KG1 (cell line): ENCODE results near the gene TAAR1.
"Not testable (repeated sequence)": the region's sequence is repeated elsewhere in the genome, so short reads cannot be mapped to it uniquely, and the experiment has no call there.

Experiments
- DNase-seq: peaks from one replicate; lab custom pipeline; 2025; lab: John Stamatoyannopoulos, UW

Gene TAAR1

DNA sequence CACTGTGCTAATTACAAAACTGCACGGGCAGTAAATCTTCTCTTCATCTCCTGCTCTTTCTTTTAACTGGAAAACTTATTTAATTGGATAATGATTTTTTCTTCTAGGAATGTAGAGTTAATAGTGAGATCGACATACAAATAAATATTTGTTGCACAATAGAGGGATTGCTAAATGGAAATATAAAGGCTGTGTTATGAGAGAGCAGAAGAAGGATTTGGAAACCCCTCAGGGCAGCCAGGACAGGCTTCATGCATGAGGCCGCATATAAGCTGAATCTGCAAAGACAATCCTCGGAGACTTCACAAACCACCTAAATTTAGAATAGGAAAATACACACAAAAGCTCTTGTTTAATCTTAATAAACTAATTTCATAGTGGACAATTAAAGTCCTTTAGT is 2.9 kb upstream of the TAAR1 start:
- DNase-seq = no peak

DNA sequence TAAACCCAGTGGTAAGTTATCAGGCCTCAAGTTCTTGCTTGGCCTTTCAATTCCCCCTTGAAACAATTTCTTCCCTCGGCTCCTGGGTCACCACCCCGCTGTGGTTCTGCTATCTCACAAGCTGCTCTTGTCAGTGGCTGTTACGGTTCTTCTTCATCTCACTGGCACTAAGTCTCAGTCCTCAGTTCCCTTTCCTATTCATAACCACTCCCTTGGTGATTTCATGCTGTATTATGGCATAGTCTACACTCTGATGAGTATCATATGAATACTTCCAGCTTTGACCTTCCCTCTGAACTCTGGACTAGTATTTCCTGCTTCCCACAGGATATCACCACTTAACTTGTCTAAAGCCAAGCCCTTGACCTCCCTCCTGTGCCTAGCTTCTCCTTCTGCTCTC is 7.9 kb downstream of the TAAR1 start:
- no peak for DNase-seq

DNA sequence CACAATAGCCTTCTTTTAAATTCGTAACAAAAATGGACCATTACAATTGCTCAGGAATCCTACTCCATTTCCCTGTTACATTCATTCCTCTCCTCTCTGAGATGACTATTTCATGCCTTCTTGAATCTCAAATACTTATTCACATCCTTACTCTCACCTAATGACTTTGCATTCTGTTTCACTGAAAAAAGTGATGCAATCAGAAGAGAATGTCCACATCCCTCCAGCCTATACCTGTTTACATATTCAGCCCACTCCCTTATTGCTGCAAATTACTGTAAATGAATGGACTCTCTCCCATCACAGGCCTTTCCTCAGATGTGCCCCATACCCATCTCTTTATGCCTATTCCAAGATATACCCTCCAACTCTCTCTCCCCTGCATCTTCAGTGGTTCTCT is 8.6 kb downstream of the TAAR1 start:
- no peak for DNase-seq

DNA sequence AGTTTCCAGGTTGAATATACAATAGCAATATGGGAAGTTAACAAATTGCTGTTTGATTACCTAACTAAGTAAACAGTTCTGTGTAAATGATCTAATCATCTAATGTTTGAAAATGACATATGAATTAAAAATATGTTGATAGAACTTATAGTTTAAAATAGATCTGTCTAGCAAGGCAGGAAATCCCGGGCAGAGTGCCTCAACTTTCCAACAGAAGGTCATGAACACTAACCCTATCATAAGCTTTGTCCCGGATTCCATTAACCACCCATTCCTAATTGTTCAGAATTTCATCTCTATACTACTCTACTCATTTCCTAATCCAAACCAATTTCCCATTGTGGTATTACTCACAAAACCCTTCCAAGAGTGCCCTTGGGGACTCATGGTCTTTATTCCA is 10.2 kb downstream of the TAAR1 start:
- DNase-seq = no peak

DNA sequence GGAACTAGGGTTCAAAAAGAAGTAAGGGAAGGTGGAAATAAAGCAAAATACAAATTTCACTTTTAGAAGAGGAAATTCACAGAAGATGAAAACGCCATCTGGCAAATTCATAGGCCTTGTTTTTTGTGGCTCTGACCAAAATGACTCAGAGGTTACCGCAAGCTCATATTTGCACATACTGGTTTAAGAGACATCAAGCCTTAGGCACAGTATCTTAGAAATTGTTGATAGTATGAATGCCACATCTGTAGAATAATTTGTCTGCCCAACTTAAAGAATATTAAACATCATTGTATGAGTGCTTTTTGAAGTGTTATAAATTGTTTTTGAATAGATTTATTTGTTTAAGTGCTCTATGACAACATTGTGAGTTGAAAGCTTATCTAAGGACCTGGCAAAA is 10.6 kb downstream of the TAAR1 start:
- no peak for DNase-seq

DNA sequence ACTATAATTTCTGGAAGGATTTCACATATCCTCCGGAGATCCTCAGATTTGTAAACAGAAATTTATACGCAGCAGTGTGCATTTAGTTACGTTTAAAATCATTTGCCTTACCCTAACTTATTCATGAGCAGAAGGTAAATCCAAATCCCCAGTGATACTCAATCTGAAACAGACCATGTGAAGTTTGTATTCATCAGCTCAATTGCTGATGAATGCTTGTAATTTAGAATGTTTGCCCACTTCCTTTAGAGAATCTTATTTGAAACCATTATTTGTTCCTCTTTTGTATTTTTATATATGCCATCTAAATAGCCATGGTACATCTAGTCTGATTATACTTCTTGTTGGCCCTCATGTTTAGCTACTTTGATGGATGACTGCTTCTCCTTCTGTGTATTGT is 15.4 kb downstream of the TAAR1 start:
- no peak for DNase-seq

DNA sequence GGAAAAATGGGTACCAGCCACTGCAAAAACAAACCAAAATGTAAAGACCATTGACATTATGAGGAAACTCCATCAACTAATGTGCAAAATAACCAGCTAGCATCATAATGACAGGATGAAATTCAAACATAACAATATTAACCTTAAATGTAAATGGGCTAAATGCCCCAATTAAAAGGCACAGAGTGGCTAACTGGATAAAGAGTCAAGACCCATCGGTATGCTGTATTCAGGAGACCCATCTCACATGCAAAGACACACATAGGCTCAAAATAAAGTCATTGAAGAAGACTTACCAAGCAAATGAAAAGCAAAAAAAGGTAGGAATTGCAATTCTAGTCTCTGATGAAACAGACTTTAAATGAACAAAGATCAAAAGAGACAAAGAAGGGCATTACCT is 21.8 kb downstream of the TAAR1 start:
- not testable (repeated sequence) for DNase-seq

DNA sequence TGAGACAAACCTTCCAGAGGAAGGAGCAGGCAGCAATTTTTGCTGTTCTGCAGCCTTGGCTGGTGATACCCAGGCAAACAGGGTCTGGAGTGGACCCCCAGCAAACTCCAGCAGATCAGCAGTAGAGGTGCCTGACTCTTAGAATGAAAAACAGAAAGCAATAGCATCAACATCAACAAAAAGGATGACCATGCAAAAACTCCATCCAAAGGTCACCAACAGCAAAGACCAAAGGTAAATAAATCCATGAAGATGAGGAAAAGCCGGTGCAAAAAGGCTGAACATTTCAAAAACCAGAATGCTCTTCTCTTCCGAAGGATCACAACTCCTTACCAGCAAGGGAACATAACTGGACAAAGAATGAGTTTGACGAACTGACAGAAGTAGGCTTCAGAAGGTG is 23.1 kb downstream of the TAAR1 start:
- DNase-seq = not testable (repeated sequence)

DNA sequence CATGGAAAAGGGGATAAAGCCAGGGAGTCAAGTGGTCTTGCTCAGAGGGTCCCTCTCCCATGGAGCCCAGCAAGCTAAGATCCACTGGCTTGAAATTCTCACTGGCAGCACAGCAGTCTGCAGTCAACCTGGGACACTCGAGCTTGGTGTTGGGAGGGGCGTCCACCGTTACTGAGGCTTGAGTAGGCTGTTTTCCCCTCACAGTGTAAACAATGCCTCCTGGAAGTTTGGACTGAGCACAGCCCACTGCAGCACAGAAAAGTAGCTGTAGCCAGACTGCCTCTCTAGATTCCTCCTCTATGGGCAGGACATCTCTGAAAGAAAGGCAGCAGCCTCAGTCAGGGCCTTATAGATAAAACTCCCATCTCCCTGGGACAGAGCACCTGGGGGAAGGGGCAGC is 23.7 kb downstream of the TAAR1 start:
- not testable (repeated sequence) for DNase-seq

DNA sequence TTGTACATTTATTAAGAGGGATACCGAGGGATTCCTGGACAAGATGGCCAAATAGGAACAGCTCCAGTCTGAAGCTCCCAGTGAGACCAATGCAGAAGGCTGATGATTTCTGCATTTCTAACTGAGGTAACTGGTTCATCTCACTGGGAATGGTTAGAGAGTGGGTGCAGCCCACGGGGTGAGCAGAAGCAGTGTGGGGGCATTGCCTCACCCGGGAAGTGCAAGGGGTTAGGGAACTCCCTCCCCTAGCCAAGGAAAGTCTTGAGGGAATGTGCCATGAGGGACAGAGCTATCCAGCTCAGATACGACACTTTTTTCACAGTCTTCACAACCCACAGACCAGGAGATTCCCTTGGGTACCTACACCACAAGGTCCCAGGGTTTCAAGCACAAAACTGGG is 24.2 kb downstream of the TAAR1 start:
- no peak for DNase-seq

DNA sequence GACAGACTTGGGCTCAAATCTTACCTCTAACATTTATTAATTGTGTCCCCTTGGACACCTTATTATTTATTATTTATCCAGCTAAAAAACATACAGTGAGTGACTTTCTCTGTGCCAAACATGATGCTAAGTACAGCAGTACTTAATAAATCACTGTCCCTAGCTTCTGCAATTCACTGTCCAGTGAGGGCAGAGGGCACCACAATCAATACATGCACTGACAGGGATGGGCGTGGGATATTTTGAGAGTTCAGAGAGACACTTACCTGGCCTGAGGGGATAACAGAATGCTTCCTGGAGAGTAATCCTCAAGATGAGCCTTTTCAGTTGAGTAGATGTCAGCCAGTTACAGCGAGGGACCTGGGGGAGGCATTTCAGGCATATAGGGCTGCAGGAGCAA is 25.6 kb downstream of the TAAR1 start:
- no peak for DNase-seq

DNA sequence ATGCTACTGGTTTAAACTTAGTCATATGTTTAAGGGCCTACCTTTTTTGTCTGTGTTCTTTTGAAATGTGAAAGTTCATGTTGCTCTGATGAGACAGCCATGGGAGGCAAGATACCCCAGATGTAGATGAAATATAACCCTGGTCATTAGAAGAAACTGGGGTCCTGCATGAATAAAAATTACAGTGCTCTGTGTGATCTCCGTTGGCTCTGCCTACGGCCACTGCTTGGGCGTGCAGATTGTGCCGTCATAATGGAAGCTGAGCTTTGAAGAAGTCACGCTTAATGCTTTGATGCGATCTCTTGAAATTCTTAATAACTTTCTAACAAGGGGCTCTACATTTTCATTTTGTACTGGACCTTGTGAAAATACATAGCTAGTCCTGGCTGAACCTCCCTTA is 34.8 kb downstream of the TAAR1 start, which contains the start of gene TAAR2:
Gene TAAR2, minus strand, starts transcription at position 101 of the 400 bp plus-strand sequence. Its CDS starts 0 bp downstream, at position 101.
- DNase-seq = no peak

DNA sequence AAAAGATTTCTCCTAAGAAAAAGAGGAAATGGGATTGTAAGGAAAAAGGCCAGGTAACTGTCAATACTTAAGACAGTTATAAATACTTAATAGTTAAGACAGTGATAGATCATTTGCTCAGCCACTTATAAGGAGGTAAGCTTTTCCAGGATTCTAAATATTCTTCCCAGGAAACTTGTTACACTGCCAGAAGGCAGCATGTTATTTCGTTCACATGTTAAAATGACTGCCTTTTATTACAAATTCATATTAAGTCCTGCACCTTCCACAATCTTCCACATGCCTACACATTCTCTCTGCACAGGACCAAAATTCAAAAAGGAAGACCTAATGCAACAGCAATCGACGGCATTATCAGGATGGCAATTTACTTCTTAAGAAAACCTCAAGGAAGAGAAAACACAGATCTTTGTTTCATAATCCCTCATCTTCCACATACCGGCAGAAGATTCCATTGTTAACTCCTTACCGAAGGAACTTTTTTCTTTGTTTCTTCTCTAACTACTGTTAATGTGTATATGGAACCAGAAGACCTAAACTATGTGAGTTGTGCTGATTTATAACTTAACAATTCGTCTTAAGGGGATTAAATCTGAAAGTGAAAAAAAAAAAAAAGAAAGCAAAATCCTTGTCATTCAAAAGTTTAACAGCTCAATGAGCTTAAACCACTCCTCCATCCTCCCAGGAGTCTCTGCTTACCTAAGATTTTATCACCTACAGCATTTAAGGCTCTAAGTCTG is 35.7 kb downstream of the TAAR1 start:
- DNase-seq = no peak

DNA sequence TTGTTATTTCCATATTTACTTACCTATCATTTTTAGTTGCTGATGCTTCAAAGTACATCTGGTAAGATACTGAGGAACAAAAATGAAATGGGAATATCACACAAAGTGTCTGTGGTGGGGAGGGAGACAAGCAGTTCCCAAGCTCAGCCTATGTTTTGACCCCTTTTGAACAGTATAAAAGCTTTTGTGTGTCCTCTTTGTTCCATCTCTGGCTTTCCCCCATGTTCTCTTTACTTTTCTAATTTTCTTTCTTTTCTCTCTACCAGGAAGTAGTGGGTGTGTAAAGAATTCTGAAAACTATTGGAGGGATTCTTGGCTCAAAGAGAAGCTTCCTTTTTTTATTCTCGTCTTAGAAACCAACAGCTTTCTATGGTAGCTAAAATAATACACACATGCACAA is 42.3 kb downstream of the TAAR1 start:
- DNase-seq = no peak

DNA sequence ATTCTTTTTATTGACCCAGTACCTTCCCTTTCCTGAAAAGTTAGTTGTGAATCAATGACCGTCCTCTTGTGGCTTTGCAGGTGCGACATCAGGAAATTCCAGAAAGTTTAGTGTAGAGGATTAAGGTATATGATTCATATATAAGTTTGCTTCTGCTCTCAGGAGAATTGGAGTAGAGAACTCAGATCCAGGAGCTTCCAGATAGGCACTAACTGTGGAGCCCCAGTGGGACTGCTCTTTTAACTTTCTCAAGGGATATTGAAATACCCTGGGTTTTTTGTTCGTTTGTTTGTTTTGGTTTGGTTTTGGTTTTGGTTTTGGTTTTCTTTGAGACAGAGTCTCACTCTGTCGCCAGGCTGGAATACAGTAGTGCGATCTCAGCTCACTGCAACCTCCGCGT is 44.4 kb downstream of the TAAR1 start:
- DNase-seq = no peak

DNA sequence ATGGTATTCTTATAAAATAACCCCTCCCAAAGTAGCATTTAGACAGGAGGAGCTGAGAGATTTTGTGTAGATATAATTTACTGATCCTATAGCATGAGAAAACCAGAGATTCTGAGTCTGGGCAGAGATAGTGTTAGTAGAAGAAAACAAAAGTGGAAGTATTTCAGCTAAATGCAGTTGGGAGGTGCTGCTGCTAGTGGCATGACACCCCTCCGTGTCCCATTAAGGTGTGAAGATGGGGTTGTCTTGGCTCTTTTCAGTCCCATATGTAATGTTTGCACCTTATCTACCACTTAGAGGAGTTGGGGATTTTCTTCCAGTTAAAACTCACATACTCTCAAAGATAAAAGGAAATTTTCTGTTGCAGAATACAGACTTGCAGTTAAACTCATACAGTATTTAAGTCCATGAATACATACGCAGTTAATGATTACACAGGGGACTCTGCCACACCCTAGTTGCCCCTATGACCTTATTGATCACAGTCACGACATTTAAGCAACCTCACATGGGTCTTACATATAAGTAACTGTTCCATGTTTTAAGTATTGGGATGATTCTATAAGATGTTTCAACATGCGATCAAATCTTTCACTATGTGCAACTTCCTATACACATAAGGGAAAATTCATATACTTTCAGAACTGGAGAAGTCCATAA is 46.4 kb downstream of the TAAR1 start:
- no peak for DNase-seq

DNA sequence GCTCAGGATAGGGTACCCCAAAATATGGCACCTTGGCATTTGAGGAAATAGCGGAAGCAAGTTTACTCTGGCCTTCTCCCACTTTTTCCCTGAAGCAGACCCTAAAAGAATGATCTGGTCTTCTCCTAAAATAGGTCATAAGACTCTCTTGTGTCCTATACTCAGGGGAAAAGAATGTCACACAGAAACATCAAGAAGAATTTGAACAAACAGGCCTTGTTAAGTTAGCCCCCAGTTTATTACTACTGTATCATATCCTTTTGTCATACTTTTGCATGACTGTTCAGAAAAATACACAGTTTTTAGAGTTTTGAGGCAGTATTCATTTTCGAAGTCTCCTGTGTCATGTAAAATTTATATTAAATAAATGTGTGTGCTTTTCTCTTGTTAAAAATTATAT is 47.4 kb downstream of the TAAR1 start:
- no peak for DNase-seq

DNA sequence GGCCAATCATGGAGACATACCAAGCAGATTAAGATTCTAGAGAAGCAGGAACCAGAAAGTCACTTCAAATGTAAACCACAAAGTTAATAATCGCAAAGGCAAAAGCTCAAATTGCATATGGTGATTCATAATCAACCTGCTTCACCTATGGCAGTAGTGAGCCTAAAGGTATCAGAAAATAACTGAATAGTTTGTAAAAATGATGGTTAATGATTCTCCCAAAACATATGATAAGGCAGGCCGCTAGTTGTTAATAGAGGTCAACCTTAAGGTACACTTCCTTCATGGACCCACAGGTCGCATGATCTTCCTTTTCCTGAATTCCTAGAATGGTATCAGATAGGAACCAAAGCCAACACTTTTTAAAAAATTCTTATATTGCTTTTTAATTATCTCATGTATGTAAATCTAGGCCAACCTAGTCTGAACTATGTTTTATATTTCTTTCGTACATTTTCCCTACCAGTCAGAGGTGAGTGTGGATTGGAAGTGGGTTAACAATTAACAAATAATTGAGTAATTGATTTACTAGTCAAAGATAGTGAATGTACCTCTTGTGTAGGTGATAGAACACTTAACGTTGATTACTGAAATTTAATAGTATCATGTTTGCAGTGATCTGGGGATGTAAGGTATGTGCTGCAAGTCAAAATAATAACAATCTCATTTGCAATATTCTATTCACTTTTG is 51.3 kb downstream of the TAAR1 start:
- DNase-seq = no peak

DNA sequence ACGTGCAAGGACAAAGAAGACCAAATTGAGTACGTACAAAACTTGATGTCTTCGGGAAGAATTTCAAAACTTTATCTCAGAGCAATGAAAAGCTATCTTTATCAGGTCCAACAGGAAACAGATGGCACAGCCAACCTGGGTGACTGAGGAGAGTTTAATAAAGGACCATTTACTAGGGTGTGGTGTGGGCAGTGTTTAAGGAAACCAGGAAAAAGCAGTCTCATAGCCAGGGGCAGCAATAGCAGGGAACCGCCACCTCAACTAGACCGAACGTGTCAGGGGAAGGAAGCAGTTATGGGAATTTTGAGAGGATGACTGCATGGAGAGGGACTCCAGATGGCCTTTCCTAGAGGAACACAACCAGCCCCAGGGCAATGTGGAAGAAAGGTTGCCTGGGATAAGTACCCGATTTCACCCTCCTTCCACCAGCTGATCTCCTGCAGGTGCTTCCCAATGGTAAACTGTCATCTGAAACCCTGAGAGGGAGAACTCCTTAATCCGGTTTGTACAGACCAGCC is 54.3 kb downstream of the TAAR1 start:
- DNase-seq = no peak

DNA sequence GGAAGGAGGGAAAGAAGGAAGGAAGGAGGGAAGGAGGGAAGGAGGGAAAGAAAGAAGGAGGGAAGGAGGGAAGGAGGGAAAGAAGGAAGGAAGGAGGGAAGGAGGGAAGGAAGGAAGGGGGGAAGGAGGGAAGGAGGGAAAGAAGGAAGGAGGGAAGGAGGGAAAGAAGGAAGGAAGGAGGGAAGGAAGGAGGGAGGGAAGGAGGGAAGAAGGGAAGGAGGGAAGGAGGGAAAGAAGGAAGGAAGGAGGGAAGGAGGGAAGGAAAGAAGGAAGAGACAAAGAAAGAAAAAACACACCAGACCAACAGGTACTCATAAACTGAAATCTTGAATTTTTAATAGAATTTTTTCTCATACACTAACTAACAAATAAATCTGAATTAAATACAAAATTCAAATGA is 58.1 kb downstream of the TAAR1 start:
- not testable (repeated sequence) for DNase-seq

DNA sequence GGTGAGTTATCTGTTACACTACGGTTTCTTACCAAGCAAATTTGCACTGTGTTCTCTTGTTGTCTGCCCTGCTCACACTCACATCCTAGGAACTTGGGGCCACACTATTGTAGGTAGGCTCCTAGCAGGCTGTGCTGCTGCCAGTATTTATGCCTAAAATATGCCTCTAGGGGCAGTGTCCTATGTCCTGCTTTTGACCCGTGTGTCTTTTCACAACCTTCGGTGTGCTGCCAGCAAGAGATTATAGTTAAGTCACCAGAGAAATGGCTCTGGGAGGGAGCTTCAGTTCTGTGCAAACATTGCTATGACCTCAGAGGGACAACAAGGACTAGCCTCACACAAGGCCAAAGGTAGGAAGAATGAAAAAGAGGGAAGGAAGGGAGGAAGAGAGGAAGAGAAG is 60.5 kb downstream of the TAAR1 start:
- DNase-seq = no peak

DNA sequence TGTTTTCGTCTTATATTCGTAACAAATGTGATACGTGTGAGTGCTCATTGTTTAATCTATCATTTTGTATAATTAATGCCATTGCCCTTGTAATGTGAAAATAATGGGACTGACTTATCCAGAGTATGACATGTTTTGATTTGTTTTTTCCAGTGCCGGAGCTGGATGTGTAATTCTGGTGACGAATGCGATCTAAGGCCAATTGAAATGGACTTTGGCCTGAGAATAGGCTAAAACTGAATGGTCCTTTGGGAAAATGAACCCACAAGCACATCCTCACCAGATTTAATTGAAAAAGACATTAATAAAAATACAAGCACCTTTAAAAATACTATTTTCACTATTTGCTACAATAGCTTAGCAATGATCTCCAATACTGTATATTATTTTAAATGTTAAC is 62.8 kb downstream of the TAAR1 start:
- DNase-seq = no peak
